B cell (primary cell): ENCODE measurements around the gene SPECC1.

ENCODE experiments used
- CTCF ChIP-seq: fragments of 200-600 bp; IDR thresholded peaks from one replicate; pipeline ENCODE4 v1.8.0; 2022; ENCODE audit warnings: antibody characterized with exemption, mild to moderate bottlenecking
- EZH2 ChIP-seq: IDR thresholded peaks from 2 replicates; pipeline ENCODE4 v1.6.1; 2012; ENCODE audit warnings: borderline replicate concordance, low read depth, mild to moderate bottlenecking, moderate library complexity, low read length; ENCODE audit not compliant: insufficient read depth, poor library complexity, severe bottlenecking

- TF ChIP-seq CTCF (no peak), EZH2 (no peak)
Observed at GRCh38 chr17:20035501-20035900, 26.3 kb downstream of the SPECC1 start.
